K562 (cell line): ENCODE data around the gene NAALAD2. TPM values are rescaled to one million over a fixed set of nuclear protein-coding genes. Genes with fewer than 3 reads are reported as not detected.

Experiments used
- CHD1 ChIP-seq: fragments of 200-600 bp; sonication (generic); IDR thresholded peaks from one replicate; pipeline ENCODE4 v1.6.1; 2012; ENCODE audit warnings: mild to moderate bottlenecking, moderate library complexity, low read length, inconsistent platforms
- CREB3L1 ChIP-seq: fragments of 450-650 bp; IDR thresholded peaks from 2 replicates; pipeline ENCODE4 v1.6.1; 2014; ENCODE audit warnings: low read depth, mild to moderate bottlenecking, moderate library complexity, borderline replicate concordance
- CXXC5 ChIP-seq: fragments of 250-450 bp; sonication (Bioruptor Pico); IDR thresholded peaks from 2 replicates; pipeline ENCODE4 v1.8.0; 2022; ENCODE audit warnings: inconsistent platforms, mild to moderate bottlenecking, moderate library complexity
- ELF1 ChIP-seq: fragments of 200-800 bp; sonication (Bioruptor generic); IDR thresholded peaks from 2 replicates; pipeline ENCODE4 v1.6.1; 2016; ENCODE audit warnings: missing genetic modification characterization, missing compliant biosample characterization
- ETV1 ChIP-seq: fragments of 450-650 bp; conservative IDR thresholded peaks from 2 replicates; pipeline ENCODE4 v1.6.1; 2016; ENCODE audit warnings: missing genetic modification characterization, control low read depth, low read depth, missing compliant biosample characterization
- FOXM1 ChIP-seq, 2 experiments: fragments of 450-650 bp in 1 of 2; sonication (generic) in 1 of 2; formaldehyde crosslinking in 1 of 2; IDR thresholded peaks; 2 replicates each; pipeline versions ENCODE4 v1.6.1 to v1.9.0; 2017 to 2022; ENCODE audit warnings: low read depth in 2 of 2, mild to moderate bottlenecking in 2 of 2, missing genetic modification reagents in 1 of 2, moderate library complexity in 1 of 2
- GATAD2A ChIP-seq: fragments of 450-650 bp; IDR thresholded peaks from 2 replicates; pipeline ENCODE4 v1.6.1; 2017
- HLTF ChIP-seq: fragments of 450-650 bp; IDR thresholded peaks from 2 replicates; pipeline ENCODE4 v1.6.1; 2016
- JUND ChIP-seq, 2 experiments: IDR thresholded peaks; 2 replicates in 1 of 2; 3 replicates in 1 of 2; pipeline ENCODE4 v1.6.1; 2011; ENCODE audit warnings: borderline replicate concordance in 2 of 2, low read depth in 2 of 2, low read length in 2 of 2, improper control_type of control experiment in 1 of 2, missing biosample characterization in 1 of 2, missing genetic modification characterization in 1 of 2, missing genetic modification reagents in 1 of 2
- NFIX ChIP-seq: fragments of 250-450 bp; sonication (Bioruptor Pico); IDR thresholded peaks from 2 replicates; pipeline ENCODE4 v1.4.0; 2020; ENCODE audit warnings: low read depth, mild to moderate bottlenecking, moderate library complexity
- POLR2G ChIP-seq: fragments of 200-400 bp; formaldehyde crosslinking; IDR thresholded peaks from 2 replicates; pipeline ENCODE4 v1.6.1; 2017; ENCODE audit warnings: low read depth, mild to moderate bottlenecking, antibody characterized with exemption, low read length, moderate library complexity
- PTBP1 ChIP-seq: fragments of 200-400 bp; formaldehyde crosslinking; IDR thresholded peaks from 2 replicates; pipeline ENCODE4 v1.6.1; 2017; ENCODE audit warnings: low read depth, low read length
- RBBP5 ChIP-seq: fragments of 200-600 bp; sonication (generic); IDR thresholded peaks from 2 replicates; pipeline ENCODE4 v1.6.1; 2012; ENCODE audit warnings: borderline replicate concordance, mild to moderate bottlenecking, low read length, control low read depth, inconsistent platforms; ENCODE audit not compliant: insufficient read depth, poor library complexity, severe bottlenecking
- SAFB2 ChIP-seq: fragments of 200-400 bp; formaldehyde crosslinking; IDR thresholded peaks from 2 replicates; pipeline ENCODE4 v1.6.1; 2018; ENCODE audit warnings: borderline replicate concordance, low read length, low read depth, moderate library complexity; ENCODE audit not compliant: severe bottlenecking
- TBP ChIP-seq: optimal IDR thresholded peaks from 2 replicates; pipeline ENCODE3; 2011; ENCODE audit warnings: low read depth, low read length, improper control_type of control experiment
- ZBTB9 ChIP-seq: fragments of 450-650 bp; formaldehyde crosslinking; IDR thresholded peaks from 2 replicates; pipeline ENCODE4 v1.4.0; 2020; ENCODE audit warnings: mild to moderate bottlenecking, moderate library complexity
- ZNF134 ChIP-seq: fragments of 250-450 bp; sonication (Bioruptor Pico); conservative IDR thresholded peaks from 2 replicates; pipeline ENCODE4 v1.4.0; 2020
- ZNF445 ChIP-seq: fragments of 250-450 bp; sonication (Bioruptor Pico); IDR thresholded peaks from 2 replicates; pipeline ENCODE4 v1.4.0; 2020; ENCODE audit warnings: low read depth, mild to moderate bottlenecking, moderate library complexity
- polyA plus RNA-seq, 8 experiments: library from polyadenylated mRNA; depleted of rRNA in 4 of 8; stranded (reverse) in 5 of 8; unstranded in 3 of 8; fragments of >200 nt; fragmentation: Nextera tagmentation in 2 of 8; fragmentation: Illumina TruSeq in 1 of 8; extraction: Ambion mirVana in 2 of 8; extraction: Trizol in 1 of 8; gene quantifications; 2 replicates each; pipeline versions ENCODE4 v1.2.1 to v1.2.3, GENCODE V29; 2011 to 2014; ENCODE audit warnings: inconsistent platforms in 1 of 8, missing spikeins in 1 of 8
- total RNA-seq, 7 experiments: library from RNA; depleted of rRNA in 6 of 7; stranded (reverse); fragments of >200 nt in 6 of 7; fragmentation: Illumina TruSeq in 2 of 7; extraction: Trizol in 2 of 7; gene quantifications; 2 replicates each; pipeline versions ENCODE4 v1.2.1 to v1.2.3, GENCODE V29; 2011 to 2021; ENCODE audit warnings: low replicate concordance in 1 of 7
- TF ChIP-seq, protein P1 (sequence below): sonication (generic); formaldehyde crosslinking; IDR thresholded peaks from 2 replicates; pipeline ENCODE4 v1.9.0; 2022; ENCODE audit warnings: mild to moderate bottlenecking, missing genetic modification reagents
- TF ChIP-seq, protein P2 (sequence below): fragments of 200-400 bp; formaldehyde crosslinking; IDR thresholded peaks from 2 replicates; pipeline ENCODE4 v1.6.1; 2017; ENCODE audit warnings: mild to moderate bottlenecking, low read depth, low read length, moderate library complexity

NAALAD2 gene
- total and polyA plus RNA-seq, 9 of the 15 experiments (the other 6 are each of a cell fraction or from before 2014, with no cell fraction given): 0.05 to 0.24 (median 0.12) TPM

- TF ChIP-seq JUND (IDR thresholded peaks at IDR 0.05; ENCODE audit: borderline replicate concordance, low read depth, low read length): peak; percentile 26; the same call in 1 of the 2 replicates
- no peak for TF ChIP-seq JUND (tag; IDR thresholded peaks at IDR 0.05; ENCODE audit: borderline replicate concordance, low read depth, low read length)
- TF ChIP-seq ETV1 (tag): peak; percentile 78
- TF ChIP-seq, protein P1, sequence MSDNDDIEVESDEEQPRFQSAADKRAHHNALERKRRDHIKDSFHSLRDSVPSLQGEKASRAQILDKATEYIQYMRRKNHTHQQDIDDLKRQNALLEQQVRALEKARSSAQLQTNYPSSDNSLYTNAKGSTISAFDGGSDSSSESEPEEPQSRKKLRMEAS: peak; percentile 31
- no peak for TF ChIP-seq FOXM1 (IDR thresholded peaks at IDR 0.05; ENCODE audit: low read depth)
- no peak for TF ChIP-seq FOXM1 (CRISPR knock-in tag; IDR thresholded peaks at IDR 0.05; ENCODE audit: low read depth)
- TF ChIP-seq NFIX (CRISPR knock-in tag): no peak
- TF ChIP-seq GATAD2A: no peak
- peak; percentile 31; the same call in 1 of the 2 replicates for TF ChIP-seq CREB3L1
- no peak for TF ChIP-seq PTBP1
- TF ChIP-seq ZBTB9 (CRISPR knock-in tag): 0 out of 2 replicates have a peak, but pooled peaks have one; percentile 38
- TF ChIP-seq ZNF445: no peak
- TF ChIP-seq CXXC5 (CRISPR knock-in tag): peak; percentile 57
- TF ChIP-seq, protein P2, sequence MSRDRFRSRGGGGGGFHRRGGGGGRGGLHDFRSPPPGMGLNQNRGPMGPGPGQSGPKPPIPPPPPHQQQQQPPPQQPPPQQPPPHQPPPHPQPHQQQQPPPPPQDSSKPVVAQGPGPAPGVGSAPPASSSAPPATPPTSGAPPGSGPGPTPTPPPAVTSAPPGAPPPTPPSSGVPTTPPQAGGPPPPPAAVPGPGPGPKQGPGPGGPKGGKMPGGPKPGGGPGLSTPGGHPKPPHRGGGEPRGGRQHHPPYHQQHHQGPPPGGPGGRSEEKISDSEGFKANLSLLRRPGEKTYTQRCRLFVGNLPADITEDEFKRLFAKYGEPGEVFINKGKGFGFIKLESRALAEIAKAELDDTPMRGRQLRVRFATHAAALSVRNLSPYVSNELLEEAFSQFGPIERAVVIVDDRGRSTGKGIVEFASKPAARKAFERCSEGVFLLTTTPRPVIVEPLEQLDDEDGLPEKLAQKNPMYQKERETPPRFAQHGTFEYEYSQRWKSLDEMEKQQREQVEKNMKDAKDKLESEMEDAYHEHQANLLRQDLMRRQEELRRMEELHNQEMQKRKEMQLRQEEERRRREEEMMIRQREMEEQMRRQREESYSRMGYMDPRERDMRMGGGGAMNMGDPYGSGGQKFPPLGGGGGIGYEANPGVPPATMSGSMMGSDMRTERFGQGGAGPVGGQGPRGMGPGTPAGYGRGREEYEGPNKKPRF: no peak
- peak; percentile 98 for TF ChIP-seq RBBP5
- TF ChIP-seq POLR2G: peak; percentile 94
- TF ChIP-seq CHD1: peak; percentile 74
- no peak for TF ChIP-seq ZNF134 (CRISPR knock-in tag)
- TF ChIP-seq ELF1 (tag): peak; percentile 84
- TF ChIP-seq SAFB2: no peak
- peak; percentile 66 for TF ChIP-seq TBP
- TF ChIP-seq HLTF: no peak
Measured at GRCh38 chr11:90222459-90223247, 88.2 kb downstream of the NAALAD2 start, which contains the start of gene CHORDC1 (continued).
